ENCODE results near the gene UQCC2.

DNA sequence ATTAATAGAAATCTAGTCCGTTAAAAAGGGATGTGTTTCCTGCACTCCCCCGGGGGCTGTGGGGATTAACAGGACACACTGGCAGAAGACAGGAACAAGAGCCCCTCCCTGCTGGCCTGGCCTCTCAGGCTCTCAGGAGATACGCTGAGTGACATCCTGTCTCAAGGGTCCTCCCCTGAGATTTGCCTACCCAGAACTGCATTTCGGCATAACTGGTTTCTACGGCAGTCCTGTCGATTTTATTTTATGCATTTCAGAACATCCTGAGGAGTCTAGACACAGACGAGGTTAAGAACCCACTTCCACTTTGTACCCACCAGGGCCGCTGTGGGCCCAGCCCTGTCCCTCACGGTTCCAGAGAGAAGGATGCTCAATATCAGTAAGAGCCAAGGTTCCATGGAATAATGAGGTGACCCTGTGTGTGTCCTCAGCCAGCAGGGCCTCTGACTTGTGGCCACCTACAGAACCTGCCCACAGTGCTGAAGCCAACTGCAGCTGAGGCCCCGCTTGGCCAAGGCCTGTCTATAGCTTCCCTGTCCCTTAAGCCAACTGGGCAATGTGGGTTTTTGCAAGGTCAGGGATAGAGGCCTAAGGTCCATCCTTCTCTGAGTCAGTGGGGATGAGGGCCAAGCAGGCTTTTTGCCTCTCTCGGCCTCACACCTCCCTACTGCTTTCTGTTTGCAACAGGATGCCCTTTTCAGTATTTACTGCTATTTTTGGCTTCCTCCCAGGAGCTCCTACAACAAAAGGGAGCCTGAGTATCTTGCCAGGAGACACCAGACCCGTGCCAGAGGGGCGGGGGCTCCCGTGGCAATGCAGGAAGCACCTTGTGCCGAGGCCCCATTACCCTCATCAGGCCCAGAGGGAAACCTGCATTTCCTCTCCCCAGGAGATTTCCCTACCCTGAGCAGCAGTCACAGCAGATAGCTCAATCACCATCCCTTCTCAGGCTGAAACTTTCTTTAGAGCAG, 14.7 kb downstream of the UQCC2 start:
- TF ChIP-seq POLR2A (IDR thresholded peaks at IDR 0.05) (no peak), EP300 (IDR thresholded peaks at IDR 0.05) (peak in 1 of 2 donors; percentile 44)
- TF ChIP-seq, protein P1, sequence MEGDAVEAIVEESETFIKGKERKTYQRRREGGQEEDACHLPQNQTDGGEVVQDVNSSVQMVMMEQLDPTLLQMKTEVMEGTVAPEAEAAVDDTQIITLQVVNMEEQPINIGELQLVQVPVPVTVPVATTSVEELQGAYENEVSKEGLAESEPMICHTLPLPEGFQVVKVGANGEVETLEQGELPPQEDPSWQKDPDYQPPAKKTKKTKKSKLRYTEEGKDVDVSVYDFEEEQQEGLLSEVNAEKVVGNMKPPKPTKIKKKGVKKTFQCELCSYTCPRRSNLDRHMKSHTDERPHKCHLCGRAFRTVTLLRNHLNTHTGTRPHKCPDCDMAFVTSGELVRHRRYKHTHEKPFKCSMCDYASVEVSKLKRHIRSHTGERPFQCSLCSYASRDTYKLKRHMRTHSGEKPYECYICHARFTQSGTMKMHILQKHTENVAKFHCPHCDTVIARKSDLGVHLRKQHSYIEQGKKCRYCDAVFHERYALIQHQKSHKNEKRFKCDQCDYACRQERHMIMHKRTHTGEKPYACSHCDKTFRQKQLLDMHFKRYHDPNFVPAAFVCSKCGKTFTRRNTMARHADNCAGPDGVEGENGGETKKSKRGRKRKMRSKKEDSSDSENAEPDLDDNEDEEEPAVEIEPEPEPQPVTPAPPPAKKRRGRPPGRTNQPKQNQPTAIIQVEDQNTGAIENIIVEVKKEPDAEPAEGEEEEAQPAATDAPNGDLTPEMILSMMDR (IDR thresholded peaks at IDR 0.05): no peak
